Activated CD8-positive, alpha-beta T cell treated with anti-CD3 and anti-CD28 coated beads for 36 hours (primary cell): Measurements from ENCODE around the gene MTCH1. TPM values are rescaled to one million over a fixed set of nuclear protein-coding genes. Genes with fewer than 3 reads are reported as not detected.

Source experiments
- ATAC-seq: fragments of 200-7000 bp; cut with Tn5 transposase; one replicate; pipeline ENCODE4 v1.10.0; 2021; ENCODE audit warnings: mild to moderate bottlenecking, moderate library complexity
- CTCF ChIA-PET: fragments of 350-600 bp; sonication (Branson Sonifier 250); formaldehyde crosslinking; loops from one replicate; lab custom pipeline; 2021; ENCODE audit warnings: antibody characterized with exemption; lab: Charles Lee
- POLR2A ChIA-PET: fragments of 350-600 bp; sonication (Branson Sonifier 250); formaldehyde crosslinking; loops from one replicate; lab custom pipeline; 2021; ENCODE audit warnings: antibody characterized with exemption; lab: Charles Lee
- DNase-seq: peaks from one replicate; pipeline ENCODE4 v3.0.0-alpha.2; 2020
- H3K27ac Mint-ChIP-seq: one replicate; pipeline ENCODE4 v1.8.0; 2021; ENCODE audit warnings: mild to moderate bottlenecking, mixed read lengths
- H3K27me3 Mint-ChIP-seq: one replicate; pipeline ENCODE4 v1.8.0; 2021; ENCODE audit warnings: mixed read lengths
- H3K36me3 Mint-ChIP-seq: one replicate; pipeline ENCODE4 v1.8.0; 2021; ENCODE audit warnings: low read depth, mixed read lengths
- H3K4me1 Mint-ChIP-seq: one replicate; pipeline ENCODE4 v1.8.0; 2021; ENCODE audit warnings: low read depth, mixed read lengths
- H3K4me3 Mint-ChIP-seq: one replicate; pipeline ENCODE4 v1.8.0; 2021; ENCODE audit warnings: mild to moderate bottlenecking, moderate library complexity, mixed read lengths
- H3K9me3 Mint-ChIP-seq: one replicate; pipeline ENCODE4 v1.8.0; 2021; ENCODE audit warnings: mixed read lengths
- intact Hi-C: fragments of 100-400 bp; cut with micrococcal nuclease; formaldehyde crosslinking; loops from one replicate; pipeline ENCODE4 v1.10.0; 2022
- total RNA-seq, 2 experiments: library from RNA; stranded (reverse); gene quantifications; one replicate each; pipeline ENCODE4 v1.2.3, GENCODE V29; 2021
- TF ChIP-seq, protein P1 (sequence below): fragments of 200-600 bp; IDR thresholded peaks from one replicate; pipeline ENCODE4 v1.8.0; 2022; ENCODE audit warnings: antibody characterized with exemption, mild to moderate bottlenecking

MTCH1 gene
- total RNA-seq, 2 experiments from 2014 or later: 96.5 to 100 TPM

DNA sequence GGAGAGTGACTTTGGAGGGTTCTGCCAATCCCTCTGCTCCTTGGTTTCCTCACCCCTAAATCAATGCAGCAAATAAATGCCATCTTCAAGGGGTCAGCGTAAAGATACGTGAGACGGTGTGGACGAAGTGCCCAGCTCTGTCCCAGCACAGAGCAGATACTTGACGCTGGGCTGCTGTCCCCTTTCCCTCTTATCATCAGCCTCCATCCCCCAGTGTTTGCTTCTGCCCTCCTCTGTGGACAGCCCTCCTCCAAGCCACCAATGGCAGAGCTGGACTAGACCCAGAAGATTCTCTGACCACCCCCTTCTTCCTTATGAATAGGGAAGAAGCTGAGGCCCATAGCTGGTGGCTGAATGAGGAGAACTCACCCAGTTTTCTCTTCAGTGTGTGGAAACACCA lies 49.2 kb downstream of the MTCH1 start:
- POLR2A ChIA-PET: interaction anchor here (0.9 kb wide), 2 partner anchors 48 to 51 kb away, joined by 3 read pairs; partner anchors contain the start of gene C6orf89
- no peak overlapping the region for H3K4me3 Mint-ChIP-seq
- ATAC-seq: no peak

DNA sequence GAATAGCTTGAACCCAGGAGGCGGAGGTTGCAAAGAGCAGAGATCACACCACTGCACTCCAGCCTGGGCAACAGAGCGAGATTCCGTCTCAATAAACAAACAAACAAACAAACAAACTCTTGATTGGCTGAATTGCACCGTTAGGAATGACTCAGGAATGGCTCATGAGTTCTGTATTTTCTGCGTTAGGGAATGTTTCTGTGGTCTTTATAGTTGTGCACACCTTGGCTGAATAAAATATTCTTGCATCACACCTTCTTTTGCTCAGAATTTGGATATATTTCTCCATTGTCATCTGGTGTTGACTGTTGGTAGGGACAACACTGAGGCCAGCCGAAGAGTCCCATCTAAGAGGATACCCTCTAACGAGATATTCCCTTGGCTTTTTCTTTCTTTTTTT lies 51.1 kb downstream of the MTCH1 start:
- intact Hi-C loops: no loop called here
- POLR2A ChIA-PET: interaction anchor here (0.6 kb wide), 1 partner anchor 15 kb away, joined by 3 read pairs; no protein-coding TSS in a partner anchor
- Mint-ChIP-seq H3K9me3 (no peaks in the 10 kb centered on the region), H3K27me3 (no peaks in the 10 kb centered on the region), H3K27ac (no peak overlapping the region), H3K36me3 (no peaks in the 10 kb centered on the region), H3K4me1 (no peaks in the 10 kb centered on the region), H3K4me3 (no peak overlapping the region)
- DNase-seq (no peak), ATAC-seq (no peak)
- TF ChIP-seq, protein P1, sequence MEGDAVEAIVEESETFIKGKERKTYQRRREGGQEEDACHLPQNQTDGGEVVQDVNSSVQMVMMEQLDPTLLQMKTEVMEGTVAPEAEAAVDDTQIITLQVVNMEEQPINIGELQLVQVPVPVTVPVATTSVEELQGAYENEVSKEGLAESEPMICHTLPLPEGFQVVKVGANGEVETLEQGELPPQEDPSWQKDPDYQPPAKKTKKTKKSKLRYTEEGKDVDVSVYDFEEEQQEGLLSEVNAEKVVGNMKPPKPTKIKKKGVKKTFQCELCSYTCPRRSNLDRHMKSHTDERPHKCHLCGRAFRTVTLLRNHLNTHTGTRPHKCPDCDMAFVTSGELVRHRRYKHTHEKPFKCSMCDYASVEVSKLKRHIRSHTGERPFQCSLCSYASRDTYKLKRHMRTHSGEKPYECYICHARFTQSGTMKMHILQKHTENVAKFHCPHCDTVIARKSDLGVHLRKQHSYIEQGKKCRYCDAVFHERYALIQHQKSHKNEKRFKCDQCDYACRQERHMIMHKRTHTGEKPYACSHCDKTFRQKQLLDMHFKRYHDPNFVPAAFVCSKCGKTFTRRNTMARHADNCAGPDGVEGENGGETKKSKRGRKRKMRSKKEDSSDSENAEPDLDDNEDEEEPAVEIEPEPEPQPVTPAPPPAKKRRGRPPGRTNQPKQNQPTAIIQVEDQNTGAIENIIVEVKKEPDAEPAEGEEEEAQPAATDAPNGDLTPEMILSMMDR: no peak
- CTCF ChIA-PET: interaction anchor here (0.7 to 1.3 kb wide), 2 partner anchors 21 to 24 kb away, joined by 3 to 4 read pairs; no protein-coding TSS in a partner anchor

More for the DNA sequence above, 49.2 kb downstream of the MTCH1 start:
- CTCF ChIA-PET: interaction anchor here (1.0 to 1.7 kb wide), 2 partner anchors 39 to 51 kb away, joined by 4 to 5 read pairs; partner anchors contain the start of gene C6orf89
- H3K27me3 Mint-ChIP-seq: no peaks in the 10 kb centered on the region
- H3K4me1 Mint-ChIP-seq: no peaks in the 10 kb centered on the region
- no peaks in the 10 kb centered on the region for H3K9me3 Mint-ChIP-seq
- H3K36me3 Mint-ChIP-seq: no peaks in the 10 kb centered on the region
- TF ChIP-seq, protein P1: no peak
- no peak for DNase-seq
- intact Hi-C loops: no loop called here
- H3K27ac Mint-ChIP-seq: no peak overlapping the region

DNA sequence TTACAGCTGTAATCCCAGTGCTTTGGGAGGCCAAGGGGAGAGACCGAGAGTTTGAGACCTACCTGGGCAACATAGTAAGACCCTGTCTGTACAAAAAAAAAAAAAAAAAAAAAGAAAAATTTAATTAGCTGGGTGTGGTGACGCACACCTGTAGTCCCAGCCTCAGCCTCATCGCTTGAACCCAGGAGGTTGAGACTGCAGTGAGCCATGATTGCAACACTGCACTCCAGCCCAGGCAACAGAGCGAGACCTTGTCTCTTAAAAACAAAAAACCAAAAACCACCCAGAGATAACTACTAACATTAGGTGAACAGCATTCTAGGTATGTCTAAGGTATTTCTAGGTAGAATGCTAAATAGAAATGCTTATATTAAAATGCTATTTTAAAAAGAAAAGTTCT lies 52.5 kb downstream of the MTCH1 start:
- ChIA-PET CTCF (interaction anchor here (0.9 kb wide), 1 partner anchor 227 kb away, joined by 3 read pairs; no protein-coding TSS in a partner anchor), POLR2A (no interaction called here)
- intact Hi-C loops: no loop called here
- TF ChIP-seq, protein P1: no peak
- DNase-seq: no peak
- H3K4me3 Mint-ChIP-seq: no peak overlapping the region
- no peaks in the 10 kb centered on the region for H3K4me1 Mint-ChIP-seq
- H3K9me3 Mint-ChIP-seq: no peaks in the 10 kb centered on the region
- H3K27me3 Mint-ChIP-seq: no peaks in the 10 kb centered on the region
- no peak for ATAC-seq
- no peaks in the 10 kb centered on the region for H3K36me3 Mint-ChIP-seq
- no peak overlapping the region for H3K27ac Mint-ChIP-seq

DNA sequence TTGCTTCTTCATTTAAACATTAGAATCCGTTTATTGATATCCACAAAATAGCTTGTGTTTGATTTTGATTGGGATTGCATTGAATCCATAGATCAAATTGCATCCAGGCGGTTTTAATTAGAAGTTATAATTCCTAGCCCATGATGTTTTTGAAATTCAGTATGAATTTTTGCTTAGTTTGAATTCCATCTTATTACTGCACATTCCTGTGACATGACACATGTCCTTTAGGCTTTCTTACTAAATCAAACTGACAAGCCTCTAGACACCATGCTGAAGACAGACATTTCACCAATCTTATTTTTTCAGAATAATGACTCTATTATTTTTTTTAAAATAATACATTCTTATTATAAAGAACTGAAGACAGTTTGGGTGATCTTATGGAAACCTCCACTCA lies 52.9 kb downstream of the MTCH1 start:
- Mint-ChIP-seq H3K27me3 (no peaks in the 10 kb centered on the region), H3K36me3 (no peaks in the 10 kb centered on the region), H3K4me1 (no peaks in the 10 kb centered on the region), H3K9me3 (no peaks in the 10 kb centered on the region), H3K4me3 (no peak overlapping the region), H3K27ac (no peak overlapping the region)
- TF ChIP-seq, protein P1: no peak
- ATAC-seq (no peak), DNase-seq (no peak)
- CTCF ChIA-PET: interaction anchor here (0.9 to 1.2 kb wide), 2 partner anchors 22 to 228 kb away, joined by 3 read pairs; partner anchors contain the start of gene PI16
- intact Hi-C loops: no loop called here
- POLR2A ChIA-PET: no interaction called here

DNA sequence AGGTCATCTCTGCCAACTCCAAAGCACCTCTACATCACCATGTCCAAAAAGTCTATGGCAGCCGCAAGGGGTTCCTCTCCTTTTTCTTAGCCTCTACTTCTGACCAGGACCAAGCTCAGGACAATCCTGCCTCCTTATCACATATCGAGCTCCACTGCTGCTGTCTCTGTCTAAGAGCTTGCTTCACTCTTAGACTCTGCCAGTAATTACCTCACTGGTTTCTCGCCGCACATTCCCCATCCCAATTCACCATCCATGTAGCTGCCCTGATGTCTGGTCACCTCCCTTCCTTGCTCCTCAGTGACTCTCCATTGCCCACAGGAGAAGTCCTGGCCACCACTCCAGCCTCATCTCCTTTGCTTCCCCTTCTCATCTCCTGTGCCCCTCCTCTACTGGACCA lies 55.5 kb downstream of the MTCH1 start:
- Mint-ChIP-seq H3K36me3 (no peaks in the 10 kb centered on the region), H3K27me3 (no peaks in the 10 kb centered on the region), H3K4me3 (no peak overlapping the region), H3K27ac (no peak overlapping the region), H3K9me3 (no peaks in the 10 kb centered on the region), H3K4me1 (peaks cover 7% of the 10 kb centered on the region)
- TF ChIP-seq, protein P1: no peak
- intact Hi-C loops: no loop called here
- ATAC-seq (no peak), DNase-seq (no peak)
- ChIA-PET CTCF (no interaction called here), POLR2A (no interaction called here)
